Stimulated activated CD8-positive, alpha-beta memory T cell treated with anti-CD3 and anti-CD28 coated beads, Interleukin-15, amount 100 ng/mL, for 48 hours (primary cell): ENCODE data around the gene SMTNL1.
"Not testable (repeated sequence)": the region's sequence is repeated elsewhere in the genome, so short reads cannot be mapped to it uniquely, and the experiment has no call there.

Experiments
- DNase-seq, 2 donors: peaks; one replicate each; pipeline ENCODE4 v3.0.0-alpha.2; 2020; ENCODE audit warnings: low read depth in 2 of 2

SMTNL1 gene

GRCh38 chr11:57508341-57509170, 28.8 kb upstream of the SMTNL1 start:
- DNase-seq: no peak

GRCh38 chr11:57511741-57512430, 25.5 kb upstream of the SMTNL1 start:
- no peak for DNase-seq

- no peak for DNase-seq
Observed at GRCh38 chr11:57512646-57513451, 24.5 kb upstream of the SMTNL1 start.

- DNase-seq: no peak
Observed at GRCh38 chr11:57513452-57513795, 24.0 kb upstream of the SMTNL1 start.

GRCh38 chr11:57513911-57514537, 23.4 kb upstream of the SMTNL1 start:
- DNase-seq: peak in 1 of 2 donors; percentile 21

- peak; percentile 15 to 38 for DNase-seq
Observed at GRCh38 chr11:57514538-57515331, 22.7 kb upstream of the SMTNL1 start.

GRCh38 chr11:57515332-57516060, 21.9 kb upstream of the SMTNL1 start, which contains the start of gene SLC43A1:
Gene SLC43A1 (minus strand): TSS chr11:57515702. CDS start chr11:57514111, 1,591 bp downstream.
- DNase-seq: peak; percentile 10 to 28

- no peak for DNase-seq
Observed at GRCh38 chr11:57516061-57516443, 21.3 kb upstream of the SMTNL1 start.

- no peak for DNase-seq
Observed at GRCh38 chr11:57521116-57521515, 16.3 kb upstream of the SMTNL1 start.

- DNase-seq: no peak
Observed at GRCh38 chr11:57523419-57523818, 14.0 kb upstream of the SMTNL1 start.

GRCh38 chr11:57527056-57527631, 10.3 kb upstream of the SMTNL1 start:
- peak in 1 of 2 donors; percentile 36 for DNase-seq

- no peak for DNase-seq
Observed at GRCh38 chr11:57529012-57529411, 8.4 kb upstream of the SMTNL1 start.

- DNase-seq: no peak
Observed at GRCh38 chr11:57530215-57530595, 7.2 kb upstream of the SMTNL1 start.

- DNase-seq: peak; percentile 89 to 93
Observed at GRCh38 chr11:57530596-57531507, 6.5 kb upstream of the SMTNL1 start, which contains the start of gene TIMM10. Gene TIMM10 (minus strand): TSS chr11:57530754. CDS start chr11:57530189, 565 bp downstream.

GRCh38 chr11:57534449-57534848, 2.9 kb upstream of the SMTNL1 start:
- not testable (repeated sequence) for DNase-seq

- no peak for DNase-seq
Observed at GRCh38 chr11:57539342-57539741, 1.9 kb downstream of the SMTNL1 start.

GRCh38 chr11:57541169-57541568, 3.8 kb downstream of the SMTNL1 start:
- DNase-seq: no peak

- DNase-seq: no peak
Observed at GRCh38 chr11:57542582-57542981, 5.2 kb downstream of the SMTNL1 start.

GRCh38 chr11:57543593-57543992, 6.2 kb downstream of the SMTNL1 start:
- DNase-seq: no peak
